GM18519 (cell line): Measurements from ENCODE around the gene MAVS.
A peak's percentile ranks its signal among the peaks of the same experiment; 100 is the strongest.
"Not testable (repeated sequence)": the region's sequence is repeated elsewhere in the genome, so short reads cannot be mapped to it uniquely, and the experiment has no call there.

Experiments
- ATAC-seq: cut with Tn5 transposase; IDR thresholded peaks from one replicate; pipeline ENCODE4 v1.9.1; 2021; ENCODE audit warnings: mild to moderate bottlenecking, moderate library complexity; ENCODE audit not compliant: unreplicated experiment, low FRiP score

Gene MAVS

GRCh38 chr20:3814928-3815495 lies 31.6 kb upstream of the MAVS start:
- ATAC-seq = no peak

- ATAC-seq = no peak
These were observed 30.8 kb upstream of the MAVS start for GRCh38 chr20:3815703-3816315.

- ATAC-seq = no peak
These were observed 28.2 kb upstream of the MAVS start for GRCh38 chr20:3818155-3819151.

GRCh38 chr20:3819411-3820047 lies 27.1 kb upstream of the MAVS start:
- no peak for ATAC-seq

GRCh38 chr20:3820048-3820900 lies 26.4 kb upstream of the MAVS start, which contains the start of gene AP5S1:
AP5S1 (plus strand) TSS chr20:3820547; CDS start chr20:3822118, 1,571 bp downstream.
- peak; percentile 67 for ATAC-seq

- no peak for ATAC-seq
These were observed 25.5 kb upstream of the MAVS start for GRCh38 chr20:3820901-3821727.

- ATAC-seq = no peak
These were observed 24.6 kb upstream of the MAVS start for GRCh38 chr20:3821996-3822395.

- no peak for ATAC-seq
These were observed 22.8 kb upstream of the MAVS start for GRCh38 chr20:3823881-3824280.

- ATAC-seq = no peak
These were observed 21.1 kb upstream of the MAVS start for GRCh38 chr20:3825526-3825925.

GRCh38 chr20:3826420-3826819 lies 20.2 kb upstream of the MAVS start:
- no peak for ATAC-seq

GRCh38 chr20:3828798-3829197 lies 17.8 kb upstream of the MAVS start:
- ATAC-seq = no peak

- ATAC-seq = not testable (repeated sequence)
These were observed 16.7 kb upstream of the MAVS start for GRCh38 chr20:3829891-3830290.

- ATAC-seq = no peak
These were observed 10.5 kb upstream of the MAVS start for GRCh38 chr20:3836132-3836531.

GRCh38 chr20:3839328-3839727 lies 7.3 kb upstream of the MAVS start:
- no peak for ATAC-seq

- ATAC-seq = not testable (repeated sequence)
These were observed 6.4 kb upstream of the MAVS start for GRCh38 chr20:3840201-3840600.

- no peak for ATAC-seq
These were observed 4.2 kb upstream of the MAVS start for GRCh38 chr20:3842348-3842930.

- no peak for ATAC-seq
These were observed 3.1 kb upstream of the MAVS start for GRCh38 chr20:3843490-3843889.

- not testable (repeated sequence) for ATAC-seq
These were observed 2.5 kb upstream of the MAVS start for GRCh38 chr20:3843990-3844619.
